ENCODE results near the gene FHOD3. TPM values are rescaled to one million over a fixed set of nuclear protein-coding genes. Genes with fewer than 3 reads are reported as not detected.
A peak's percentile ranks its signal among the peaks of the same experiment; 100 is the strongest.

FHOD3 gene
- total RNA-seq, 1 donor from 2014 or later: 346 TPM

- TF ChIP-seq, protein P1, sequence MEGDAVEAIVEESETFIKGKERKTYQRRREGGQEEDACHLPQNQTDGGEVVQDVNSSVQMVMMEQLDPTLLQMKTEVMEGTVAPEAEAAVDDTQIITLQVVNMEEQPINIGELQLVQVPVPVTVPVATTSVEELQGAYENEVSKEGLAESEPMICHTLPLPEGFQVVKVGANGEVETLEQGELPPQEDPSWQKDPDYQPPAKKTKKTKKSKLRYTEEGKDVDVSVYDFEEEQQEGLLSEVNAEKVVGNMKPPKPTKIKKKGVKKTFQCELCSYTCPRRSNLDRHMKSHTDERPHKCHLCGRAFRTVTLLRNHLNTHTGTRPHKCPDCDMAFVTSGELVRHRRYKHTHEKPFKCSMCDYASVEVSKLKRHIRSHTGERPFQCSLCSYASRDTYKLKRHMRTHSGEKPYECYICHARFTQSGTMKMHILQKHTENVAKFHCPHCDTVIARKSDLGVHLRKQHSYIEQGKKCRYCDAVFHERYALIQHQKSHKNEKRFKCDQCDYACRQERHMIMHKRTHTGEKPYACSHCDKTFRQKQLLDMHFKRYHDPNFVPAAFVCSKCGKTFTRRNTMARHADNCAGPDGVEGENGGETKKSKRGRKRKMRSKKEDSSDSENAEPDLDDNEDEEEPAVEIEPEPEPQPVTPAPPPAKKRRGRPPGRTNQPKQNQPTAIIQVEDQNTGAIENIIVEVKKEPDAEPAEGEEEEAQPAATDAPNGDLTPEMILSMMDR (IDR thresholded peaks at IDR 0.05; ENCODE audit: borderline replicate concordance): no peak
Measured at GRCh38 chr18:36516726-36517125, 219.2 kb downstream of the FHOD3 start.

GRCh38 chr18:36518839-36519238 is 221.3 kb downstream of the FHOD3 start:
- Histone ChIP-seq H3K36me3 (no peaks in the 10 kb centered on the region), H3K27ac (replicated peaks) (peak overlapping the region; percentile 55), H3K9me3 (replicated peaks) (no peaks in the 10 kb centered on the region), H3K27me3 (ENCODE audit: low read depth) (no peaks in the 10 kb centered on the region), H3K4me1 (peaks cover 82% of the 10 kb centered on the region), H3K4me3 (no peak overlapping the region)
- intact Hi-C loops (cut with micrococcal nuclease): no loop called here
- DNase-seq: no peak
- TF ChIP-seq, protein P1 (IDR thresholded peaks at IDR 0.05; ENCODE audit: borderline replicate concordance): no peak

More at GRCh38 chr18:36516726-36517125, 219.2 kb downstream of the FHOD3 start:
- H3K27me3 ChIP-seq (ENCODE audit: low read depth): no peaks in the 10 kb centered on the region
- no peaks in the 10 kb centered on the region for H3K36me3 ChIP-seq
- no peak for DNase-seq
- no peaks in the 10 kb centered on the region for H3K9me3 ChIP-seq (replicated peaks)
- no peak overlapping the region for H3K4me3 ChIP-seq
- peaks cover 86% of the 10 kb centered on the region for H3K4me1 ChIP-seq
- no peak overlapping the region for H3K27ac ChIP-seq (replicated peaks)
- intact Hi-C loops (cut with micrococcal nuclease): no loop called here

DNA sequence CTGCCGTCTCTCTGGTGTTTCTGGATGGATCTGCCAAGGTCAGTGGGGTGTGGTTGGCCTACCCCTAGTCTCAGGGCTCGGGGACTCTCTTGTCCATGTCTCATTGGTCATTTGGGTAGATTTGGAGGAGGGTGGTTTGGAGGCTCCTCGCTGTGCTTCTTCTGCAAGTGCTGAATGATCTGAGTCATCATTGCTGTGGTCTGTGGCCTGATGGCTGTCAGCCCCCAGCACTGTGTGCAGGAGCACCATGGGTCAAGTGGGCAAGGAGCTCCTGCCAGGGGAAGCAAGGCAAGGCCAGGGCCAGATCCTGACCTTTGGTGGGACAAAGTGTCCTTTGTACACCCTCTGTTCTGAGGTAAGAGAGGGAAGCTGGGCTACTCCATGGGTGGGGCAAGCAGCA is 221.8 kb downstream of the FHOD3 start:
- Histone ChIP-seq H3K27ac (replicated peaks) (peak overlapping the region; percentile 55), H3K4me1 (peaks cover 83% of the 10 kb centered on the region), H3K4me3 (no peak overlapping the region), H3K27me3 (ENCODE audit: low read depth) (no peaks in the 10 kb centered on the region), H3K36me3 (no peaks in the 10 kb centered on the region), H3K9me3 (replicated peaks) (no peaks in the 10 kb centered on the region)
- no peak for DNase-seq
- TF ChIP-seq, protein P1 (IDR thresholded peaks at IDR 0.05; ENCODE audit: borderline replicate concordance): no peak
- intact Hi-C loops (cut with micrococcal nuclease): no loop called here

DNA sequence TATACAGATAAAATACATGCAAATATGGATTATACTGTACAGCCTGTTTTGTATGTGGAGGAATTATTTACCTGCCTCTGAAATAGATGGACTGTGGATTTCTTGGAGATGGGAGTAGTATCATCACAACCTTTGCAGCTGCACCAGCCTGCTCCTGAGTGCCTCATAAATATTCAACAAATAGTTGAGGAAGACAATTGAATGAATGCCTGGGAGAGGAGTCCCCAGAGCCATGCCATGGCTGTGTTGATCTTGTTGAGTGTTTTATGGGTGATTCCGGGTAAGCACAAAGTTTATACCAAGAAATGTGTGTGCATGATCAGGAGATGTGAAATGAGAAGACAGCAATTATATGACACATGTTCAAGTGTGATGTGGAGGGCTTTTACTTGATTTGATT is 225.0 kb downstream of the FHOD3 start:
- DNase-seq: no peak
- peaks cover 70% of the 10 kb centered on the region for H3K4me1 ChIP-seq
- no peaks in the 10 kb centered on the region for H3K9me3 ChIP-seq (replicated peaks)
- intact Hi-C loops (cut with micrococcal nuclease): no loop called here
- H3K27ac ChIP-seq (replicated peaks): no peak overlapping the region
- no peaks in the 10 kb centered on the region for H3K27me3 ChIP-seq (ENCODE audit: low read depth)
- TF ChIP-seq, protein P1 (IDR thresholded peaks at IDR 0.05; ENCODE audit: borderline replicate concordance): no peak
- H3K4me3 ChIP-seq: no peak overlapping the region
- H3K36me3 ChIP-seq: no peaks in the 10 kb centered on the region

GRCh38 chr18:36525913-36526312 is 228.4 kb downstream of the FHOD3 start:
- intact Hi-C loops (cut with micrococcal nuclease): no loop called here
- peaks cover 56% of the 10 kb centered on the region for H3K4me1 ChIP-seq
- no peak overlapping the region for H3K27ac ChIP-seq (replicated peaks)
- no peaks in the 10 kb centered on the region for H3K9me3 ChIP-seq (replicated peaks)
- H3K27me3 ChIP-seq (ENCODE audit: low read depth): no peaks in the 10 kb centered on the region
- TF ChIP-seq, protein P1 (IDR thresholded peaks at IDR 0.05; ENCODE audit: borderline replicate concordance): no peak
- no peak for DNase-seq
- H3K36me3 ChIP-seq: no peaks in the 10 kb centered on the region
- no peak overlapping the region for H3K4me3 ChIP-seq

GRCh38 chr18:36526611-36527010 is 229.1 kb downstream of the FHOD3 start:
- intact Hi-C loops (cut with micrococcal nuclease): no loop called here
- H3K27me3 ChIP-seq (ENCODE audit: low read depth): no peaks in the 10 kb centered on the region
- peaks cover 56% of the 10 kb centered on the region for H3K4me1 ChIP-seq
- H3K36me3 ChIP-seq: no peaks in the 10 kb centered on the region
- DNase-seq: no peak
- TF ChIP-seq, protein P1 (IDR thresholded peaks at IDR 0.05; ENCODE audit: borderline replicate concordance): no peak
- no peak overlapping the region for H3K27ac ChIP-seq (replicated peaks)
- H3K4me3 ChIP-seq: no peak overlapping the region
- no peaks in the 10 kb centered on the region for H3K9me3 ChIP-seq (replicated peaks)

Data from left ventricle myocardium inferior (tissue), 1 donor.